MM.1S (cell line): ENCODE measurements around the gene PTGR3.

Experiments
- DNase-seq: peaks from one replicate; pipeline ENCODE4 v3.0.0-alpha.2; 2015
- H2AFZ ChIP-seq: fragments of 300-600 bp; sonication (generic); 2 replicates; pipeline ENCODE4 v1.6.0; 2016; ENCODE audit warnings: antibody characterized with exemption, low read length
- H3F3A ChIP-seq: fragments of 300-600 bp; sonication (generic); 2 replicates; pipeline ENCODE4 v1.6.1; 2016; ENCODE audit warnings: mild to moderate bottlenecking, antibody characterized with exemption, low read length, moderate library complexity, mixed read lengths; ENCODE audit not compliant: insufficient read depth
- H3K27ac ChIP-seq: fragments of 300-600 bp; sonication (generic); 2 replicates; pipeline ENCODE4 v1.5.1; 2016; ENCODE audit warnings: mild to moderate bottlenecking, low read length
- H3K27me3 ChIP-seq: fragments of 300-600 bp; sonication (generic); replicated peaks from 2 replicates; pipeline ENCODE4 v1.6.0; 2016; ENCODE audit warnings: low read length; ENCODE audit not compliant: insufficient read depth
- H3K36me3 ChIP-seq: fragments of 300-600 bp; sonication (generic); replicated peaks from 2 replicates; pipeline ENCODE4 v1.6.1; 2016; ENCODE audit warnings: mild to moderate bottlenecking, low read length, mixed read lengths; ENCODE audit not compliant: insufficient read depth
- H3K4me1 ChIP-seq: fragments of 300-600 bp; sonication (generic); 2 replicates; pipeline ENCODE4 v1.6.1; 2016; ENCODE audit warnings: low read length, mixed read lengths
- H3K4me2 ChIP-seq: fragments of 300-600 bp; sonication (generic); 2 replicates; pipeline ENCODE4 v1.6.0; 2016; ENCODE audit warnings: low read depth, low read length
- H3K4me3 ChIP-seq: fragments of 300-600 bp; sonication (generic); 2 replicates; pipeline ENCODE4 v1.5.1; 2016; ENCODE audit warnings: low read length, mixed read lengths
- H3K79me2 ChIP-seq: fragments of 300-600 bp; sonication (generic); 2 replicates; pipeline ENCODE4 v1.6.1; 2016; ENCODE audit warnings: mixed run types, low read length, mixed read lengths
- H3K9ac ChIP-seq: fragments of 300-600 bp; sonication (generic); 2 replicates; pipeline ENCODE4 v1.6.1; 2016; ENCODE audit warnings: low read length, mixed read lengths
- H3K9me2 ChIP-seq: fragments of 300-600 bp; sonication (generic); replicated peaks from 2 replicates; pipeline ENCODE4 v1.6.1; 2016; ENCODE audit warnings: mild to moderate bottlenecking, low read length, mixed read lengths; ENCODE audit not compliant: insufficient read depth
- H3K9me3 ChIP-seq: fragments of 300-600 bp; sonication (generic); replicated peaks from 2 replicates; pipeline ENCODE4 v1.6.1; 2016; ENCODE audit warnings: mild to moderate bottlenecking, low read length, mixed read lengths; ENCODE audit not compliant: insufficient read depth
- H4K20me1 ChIP-seq: fragments of 300-600 bp; sonication (generic); 2 replicates; pipeline ENCODE4 v1.6.1; 2016; ENCODE audit warnings: mild to moderate bottlenecking, low read length, moderate library complexity, mixed read lengths; ENCODE audit not compliant: insufficient read depth
- CTCF ChIP-seq: fragments of 300-600 bp; sonication (generic); IDR thresholded peaks from 2 replicates; pipeline ENCODE4 v1.5.1; 2016; ENCODE audit warnings: antibody characterized with exemption, low read length, mixed read lengths
- EZH2 ChIP-seq: fragments of 300-600 bp; sonication (generic); optimal IDR thresholded peaks from 2 replicates; pipeline ENCODE3; 2017; ENCODE audit warnings: low read depth, mild to moderate bottlenecking, antibody characterized with exemption, low read length, mixed read lengths
- EZH2phosphoT487 ChIP-seq: fragments of 300-600 bp; sonication (generic); IDR thresholded peaks from 2 replicates; pipeline ENCODE4 v1.6.1; 2018; ENCODE audit warnings: antibody characterized with exemption, low read length

Gene PTGR3

GRCh38 chr18:75204269-75204731, 4.6 kb downstream of the PTGR3 start:
- no peaks in the 10 kb centered on the region for H3K9me2 ChIP-seq
- H3K27ac ChIP-seq = no peak overlapping the region
- no peak overlapping the region for H3K9ac ChIP-seq
- no peaks in the 10 kb centered on the region for H3K27me3 ChIP-seq
- peaks cover 8% of the 10 kb centered on the region for H3K4me1 ChIP-seq
- no peak for TF ChIP-seq EZH2
- no peaks in the 10 kb centered on the region for H4K20me1 ChIP-seq
- peaks cover 8% of the 10 kb centered on the region; the same call in 1 of the 2 replicates for H3F3A ChIP-seq
- no peak overlapping the region for H3K4me2 ChIP-seq
- no peak for DNase-seq
- no peaks in the 10 kb centered on the region for H3K9me3 ChIP-seq
- H3K4me3 ChIP-seq = no peak overlapping the region
- peaks cover 7% of the 10 kb centered on the region; the same call in 1 of the 2 replicates for H3K36me3 ChIP-seq
- peaks cover 79% of the 10 kb centered on the region for H3K79me2 ChIP-seq
- H2AFZ ChIP-seq = no peak overlapping the region

GRCh38 chr18:75203416-75204268, 5.3 kb downstream of the PTGR3 start:
- Histone ChIP-seq H3K9me2 (no peaks in the 10 kb centered on the region), H3K9me3 (no peaks in the 10 kb centered on the region), H3K27ac (no peak overlapping the region), H2AFZ (no peak overlapping the region), H3F3A (peaks cover 6% of the 10 kb centered on the region; the same call in 1 of the 2 replicates), H3K27me3 (no peaks in the 10 kb centered on the region), H3K4me2 (no peak overlapping the region), H3K4me1 (peaks cover 8% of the 10 kb centered on the region), H3K79me2 (peaks cover 79% of the 10 kb centered on the region), H3K4me3 (no peak overlapping the region), H3K36me3 (peaks cover 7% of the 10 kb centered on the region; the same call in 1 of the 2 replicates), H4K20me1 (no peaks in the 10 kb centered on the region), H3K9ac (no peak overlapping the region)
- no peak for DNase-seq
- TF ChIP-seq EZH2phosphoT487 (no peak), EZH2 (no peak), CTCF (no peak)

DNA sequence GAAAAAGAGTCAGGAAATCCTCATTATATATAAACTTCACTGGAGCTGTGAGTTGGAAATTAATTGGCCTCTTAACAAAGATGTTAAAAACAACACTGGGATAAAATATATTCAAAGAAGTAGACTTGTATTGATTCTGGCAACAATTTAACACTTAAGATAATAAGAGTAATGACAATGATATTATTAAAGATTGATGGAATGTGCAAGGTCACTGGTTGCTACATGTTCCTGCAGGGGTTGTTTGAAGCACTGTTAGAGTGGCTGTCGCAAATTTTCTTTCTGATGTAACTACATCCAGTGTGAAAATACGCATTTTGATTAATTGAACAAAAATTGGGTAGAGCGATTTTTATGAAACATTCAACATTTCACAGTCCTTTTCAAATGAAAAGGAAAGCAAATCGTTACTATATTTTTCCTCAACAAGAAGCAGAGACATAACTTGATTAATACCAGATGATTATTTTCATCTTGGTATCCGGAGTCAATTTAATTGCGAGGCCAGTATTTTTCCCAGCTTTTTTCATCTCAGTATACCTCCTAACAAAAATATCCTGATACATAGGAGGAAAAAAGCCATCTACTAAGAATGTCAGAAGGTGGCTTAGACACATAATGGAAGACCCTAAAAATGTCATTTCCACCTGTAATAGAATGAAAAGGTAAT, 6.1 kb downstream of the PTGR3 start:
- DNase-seq = no peak
- no peak overlapping the region for H3K27ac ChIP-seq
- peaks cover 8% of the 10 kb centered on the region for H3K4me1 ChIP-seq
- peaks cover 71% of the 10 kb centered on the region for H3K79me2 ChIP-seq
- no peaks in the 10 kb centered on the region for H3K9me3 ChIP-seq
- H3K4me3 ChIP-seq = no peak overlapping the region
- no peaks in the 10 kb centered on the region for H3K27me3 ChIP-seq
- no peak overlapping the region for H3K9ac ChIP-seq
- no peak overlapping the region for H2AFZ ChIP-seq
- H4K20me1 ChIP-seq = no peaks in the 10 kb centered on the region
- no peaks in the 10 kb centered on the region for H3K9me2 ChIP-seq
- H3K4me2 ChIP-seq = no peak overlapping the region
- no peak for TF ChIP-seq EZH2
- no peak for TF ChIP-seq EZH2phosphoT487
- TF ChIP-seq CTCF = no peak
- no peaks in the 10 kb centered on the region for H3F3A ChIP-seq
- peaks cover 7% of the 10 kb centered on the region; the same call in 1 of the 2 replicates for H3K36me3 ChIP-seq
